ENCODE results near the gene CLHC1. TPM values are rescaled to one million over a fixed set of nuclear protein-coding genes. Genes with fewer than 3 reads are reported as not detected.

CLHC1 gene
- total and polyA plus RNA-seq, 10 of the 15 experiments (the other 5 are each of a cell fraction or from before 2014, with no cell fraction given): 2.6 to 6.8 (median 4.7) TPM

DNA sequence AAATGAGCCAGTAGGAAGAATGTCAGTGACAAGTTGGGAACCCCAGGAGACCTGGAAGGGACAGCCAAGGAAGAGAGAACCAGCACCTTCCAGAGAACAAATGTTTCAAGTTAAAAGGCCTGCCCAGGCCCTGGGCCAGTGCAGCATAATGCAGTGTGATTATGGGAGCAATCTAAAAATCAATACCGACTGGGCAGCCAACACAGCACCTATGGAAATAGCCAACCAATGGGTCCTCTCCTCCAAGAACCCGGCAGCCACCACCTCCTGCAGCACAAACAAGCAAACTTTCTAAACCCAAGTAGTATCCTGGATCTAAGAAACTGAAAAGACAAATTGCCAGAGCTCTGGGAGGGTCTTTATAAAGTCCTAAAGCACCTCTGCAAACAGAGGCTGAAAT is 71.7 kb downstream of the CLHC1 start:
- SMC1A ChIA-PET (ENCODE audit: uncharacterized antibody, unreplicated experiment): interaction anchor here (1.5 to 2.9 kb wide), 7 partner anchors 8 to 260 kb away, joined by 4 to 15 read pairs (median 8); no protein-coding TSS in a partner anchor
- peaks cover 9% of the 10 kb centered on the region for H3K4me1 ChIP-seq (ENCODE audit: control insufficient read depth, insufficient read depth, low read length)
- in situ Hi-C loops (cut with MboI): no loop called here
- no peaks in the 10 kb centered on the region for H3K79me2 ChIP-seq (ENCODE audit: control insufficient read depth, insufficient read depth, low read length)
- ATAC-seq: no peak
- no peaks in the 10 kb centered on the region for H3K27me3 ChIP-seq (replicated peaks in 1 of 2; ENCODE audit: control insufficient read depth in 2 of 2, insufficient read depth in 2 of 2, low read length in 1 of 2)
- no TSS peak for BruUV-seq (replicated peaks)
- FAIRE-seq: no peak
- H4K20me1 ChIP-seq (ENCODE audit: control insufficient read depth, insufficient read depth): no peaks in the 10 kb centered on the region
- DNase-seq (ENCODE audit: low read depth, low spot score): no peak
- no peak overlapping the region for H3K9ac ChIP-seq (ENCODE audit: control insufficient read depth, insufficient read depth, low read length)
- no peaks in the 10 kb centered on the region for H3K9me3 ChIP-seq (replicated peaks; ENCODE audit: control insufficient read depth, insufficient read depth, low read length)
- no peaks in the 10 kb centered on the region for H3K36me3 ChIP-seq (ENCODE audit: control insufficient read depth in 2 of 2, insufficient read depth in 2 of 2, low read length in 1 of 2)
- intact Hi-C loops (cut with micrococcal nuclease; ENCODE audit: unreplicated experiment): no loop called here
- no peak overlapping the region for H3K4me2 ChIP-seq (ENCODE audit: control insufficient read depth, insufficient read depth)
- CTCF ChIA-PET: interaction anchor here (1.8 kb wide), 1 partner anchor 8 kb away, joined by 15 read pairs; no protein-coding TSS in a partner anchor
- H3K4me3 ChIP-seq: no peak overlapping the region
- no peak overlapping the region for H2AFZ ChIP-seq (ENCODE audit: control insufficient read depth, low read depth, low read length)
- POLR2A ChIA-PET: no interaction called here
- H3K27ac ChIP-seq (ENCODE audit: control insufficient read depth, insufficient read depth): no peak overlapping the region
- 69% methylated on average over 2 of the region's 2 CpGs for WGBS (ENCODE audit: insufficient coverage, insufficient replicate concordance, low lambda C conversion rate, missing lambda C conversion rate)
- RAD21 ChIA-PET (ENCODE audit: unreplicated experiment): interaction anchor here (1.3 to 2.4 kb wide), 4 partner anchors 8 to 112 kb away, joined by 5 to 10 read pairs (median 6); partner anchors contain the start of gene RTN4
- TF ChIP-seq, protein P1, sequence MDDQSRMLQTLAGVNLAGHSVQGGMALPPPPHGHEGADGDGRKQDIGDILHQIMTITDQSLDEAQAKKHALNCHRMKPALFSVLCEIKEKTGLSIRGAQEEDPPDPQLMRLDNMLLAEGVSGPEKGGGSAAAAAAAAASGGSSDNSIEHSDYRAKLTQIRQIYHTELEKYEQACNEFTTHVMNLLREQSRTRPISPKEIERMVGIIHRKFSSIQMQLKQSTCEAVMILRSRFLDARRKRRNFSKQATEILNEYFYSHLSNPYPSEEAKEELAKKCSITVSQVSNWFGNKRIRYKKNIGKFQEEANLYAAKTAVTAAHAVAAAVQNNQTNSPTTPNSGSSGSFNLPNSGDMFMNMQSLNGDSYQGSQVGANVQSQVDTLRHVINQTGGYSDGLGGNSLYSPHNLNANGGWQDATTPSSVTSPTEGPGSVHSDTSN (IDR thresholded peaks at IDR 0.05; ENCODE audit: insufficient replicate concordance, low read depth, low read length): no peak
- TF ChIP-seq NR2C2 (IDR thresholded peaks at IDR 0.05; ENCODE audit: borderline replicate concordance, control insufficient read depth, insufficient read length, low read depth) (no peak), SMARCA5 (IDR thresholded peaks at IDR 0.05) (no peak), MYC (IDR thresholded peaks at IDR 0.05; ENCODE audit: insufficient read depth, insufficient read length, insufficient replicate concordance, low read length, severe bottlenecking) (no peak), TARDBP (IDR thresholded peaks at IDR 0.05; ENCODE audit: borderline replicate concordance) (no peak), MEF2B (IDR thresholded peaks at IDR 0.05; ENCODE audit: partially characterized antibody, poor library complexity, severe bottlenecking) (no peak), ESRRA (IDR thresholded peaks at IDR 0.05; ENCODE audit: low read length) (no peak), FOS (IDR thresholded peaks at IDR 0.05; ENCODE audit: borderline replicate concordance, extremely low read depth, insufficient read length) (no peak), YY1 (IDR thresholded peaks at IDR 0.05; ENCODE audit: low read depth, low read length) (no peak), ZNF384 (IDR thresholded peaks at IDR 0.05; ENCODE audit: borderline replicate concordance, low read depth, low read length) (no peak), RELA (IDR thresholded peaks at IDR 0.05; ENCODE audit: borderline replicate concordance, partially characterized antibody) (no peak), SMAD1 (IDR thresholded peaks at IDR 0.05; ENCODE audit: low read depth, partially characterized antibody) (no peak), SREBF1 (IDR thresholded peaks at IDR 0.05; ENCODE audit: low read length) (no peak), ZNF24 (IDR thresholded peaks at IDR 0.05) (no peak), HDGF (IDR thresholded peaks at IDR 0.05) (no peak)
- TF ChIP-seq, protein P2, sequence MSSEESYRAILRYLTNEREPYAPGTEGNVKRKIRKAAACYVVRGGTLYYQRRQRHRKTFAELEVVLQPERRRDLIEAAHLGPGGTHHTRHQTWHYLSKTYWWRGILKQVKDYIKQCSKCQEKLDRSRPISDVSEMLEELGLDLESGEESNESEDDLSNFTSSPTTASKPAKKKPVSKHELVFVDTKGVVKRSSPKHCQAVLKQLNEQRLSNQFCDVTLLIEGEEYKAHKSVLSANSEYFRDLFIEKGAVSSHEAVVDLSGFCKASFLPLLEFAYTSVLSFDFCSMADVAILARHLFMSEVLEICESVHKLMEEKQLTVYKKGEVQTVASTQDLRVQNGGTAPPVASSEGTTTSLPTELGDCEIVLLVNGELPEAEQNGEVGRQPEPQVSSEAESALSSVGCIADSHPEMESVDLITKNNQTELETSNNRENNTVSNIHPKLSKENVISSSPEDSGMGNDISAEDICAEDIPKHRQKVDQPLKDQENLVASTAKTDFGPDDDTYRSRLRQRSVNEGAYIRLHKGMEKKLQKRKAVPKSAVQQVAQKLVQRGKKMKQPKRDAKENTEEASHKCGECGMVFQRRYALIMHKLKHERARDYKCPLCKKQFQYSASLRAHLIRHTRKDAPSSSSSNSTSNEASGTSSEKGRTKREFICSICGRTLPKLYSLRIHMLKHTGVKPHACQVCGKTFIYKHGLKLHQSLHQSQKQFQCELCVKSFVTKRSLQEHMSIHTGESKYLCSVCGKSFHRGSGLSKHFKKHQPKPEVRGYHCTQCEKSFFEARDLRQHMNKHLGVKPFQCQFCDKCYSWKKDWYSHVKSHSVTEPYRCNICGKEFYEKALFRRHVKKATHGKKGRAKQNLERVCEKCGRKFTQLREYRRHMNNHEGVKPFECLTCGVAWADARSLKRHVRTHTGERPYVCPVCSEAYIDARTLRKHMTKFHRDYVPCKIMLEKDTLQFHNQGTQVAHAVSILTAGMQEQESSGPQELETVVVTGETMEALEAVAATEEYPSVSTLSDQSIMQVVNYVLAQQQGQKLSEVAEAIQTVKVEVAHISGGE (CRISPR knock-in tag; IDR thresholded peaks at IDR 0.05): no peak
- TF ChIP-seq, protein P3, sequence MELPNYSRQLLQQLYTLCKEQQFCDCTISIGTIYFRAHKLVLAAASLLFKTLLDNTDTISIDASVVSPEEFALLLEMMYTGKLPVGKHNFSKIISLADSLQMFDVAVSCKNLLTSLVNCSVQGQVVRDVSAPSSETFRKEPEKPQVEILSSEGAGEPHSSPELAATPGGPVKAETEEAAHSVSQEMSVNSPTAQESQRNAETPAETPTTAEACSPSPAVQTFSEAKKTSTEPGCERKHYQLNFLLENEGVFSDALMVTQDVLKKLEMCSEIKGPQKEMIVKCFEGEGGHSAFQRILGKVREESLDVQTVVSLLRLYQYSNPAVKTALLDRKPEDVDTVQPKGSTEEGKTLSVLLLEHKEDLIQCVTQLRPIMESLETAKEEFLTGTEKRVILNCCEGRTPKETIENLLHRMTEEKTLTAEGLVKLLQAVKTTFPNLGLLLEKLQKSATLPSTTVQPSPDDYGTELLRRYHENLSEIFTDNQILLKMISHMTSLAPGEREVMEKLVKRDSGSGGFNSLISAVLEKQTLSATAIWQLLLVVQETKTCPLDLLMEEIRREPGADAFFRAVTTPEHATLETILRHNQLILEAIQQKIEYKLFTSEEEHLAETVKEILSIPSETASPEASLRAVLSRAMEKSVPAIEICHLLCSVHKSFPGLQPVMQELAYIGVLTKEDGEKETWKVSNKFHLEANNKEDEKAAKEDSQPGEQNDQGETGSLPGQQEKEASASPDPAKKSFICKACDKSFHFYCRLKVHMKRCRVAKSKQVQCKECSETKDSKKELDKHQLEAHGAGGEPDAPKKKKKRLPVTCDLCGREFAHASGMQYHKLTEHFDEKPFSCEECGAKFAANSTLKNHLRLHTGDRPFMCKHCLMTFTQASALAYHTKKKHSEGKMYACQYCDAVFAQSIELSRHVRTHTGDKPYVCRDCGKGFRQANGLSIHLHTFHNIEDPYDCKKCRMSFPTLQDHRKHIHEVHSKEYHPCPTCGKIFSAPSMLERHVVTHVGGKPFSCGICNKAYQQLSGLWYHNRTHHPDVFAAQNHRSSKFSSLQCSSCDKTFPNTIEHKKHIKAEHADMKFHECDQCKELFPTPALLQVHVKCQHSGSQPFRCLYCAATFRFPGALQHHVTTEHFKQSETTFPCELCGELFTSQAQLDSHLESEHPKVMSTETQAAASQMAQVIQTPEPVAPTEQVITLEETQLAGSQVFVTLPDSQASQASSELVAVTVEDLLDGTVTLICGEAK (IDR thresholded peaks at IDR 0.05; ENCODE audit: borderline replicate concordance): no peak
